ENCODE results near the gene AOPEP. TPM values are rescaled to one million over a fixed set of nuclear protein-coding genes. Genes with fewer than 3 reads are reported as not detected.

Gene AOPEP
- total and polyA plus RNA-seq, 9 of the 15 experiments (the other 6 are each of a cell fraction or from before 2014, with no cell fraction given), result 4.5 to 19.3 (median 13.5) TPM

- no TSS peak for BruUV-seq (replicated peaks)
- Histone ChIP-seq H4K20me1 (replicated peaks; ENCODE audit: control insufficient read depth, insufficient read depth, low read length) (no peaks in the 10 kb centered on the region), H3K9me3 (replicated peaks; ENCODE audit: control insufficient read depth, insufficient read depth, low read depth, low read length) (no peaks in the 10 kb centered on the region), H3K36me3 (ENCODE audit: control insufficient read depth, insufficient read depth, low read length) (peaks cover 2% of the 10 kb centered on the region; the same call in 1 of the 3 replicates), H2AFZ (ENCODE audit: low read depth, low read length) (no peak overlapping the region), H3K4me2 (ENCODE audit: insufficient read depth, low read length) (no peak overlapping the region), H3K79me2 (ENCODE audit: control insufficient read depth, insufficient read depth, low read length) (0 out of 3 replicates have a peak, but pooled peaks cover 3% of the 10 kb centered on the region), H3K27ac (ENCODE audit: extremely low read depth, low read depth, low read length) (no peak overlapping the region), H3K9ac (ENCODE audit: insufficient read depth in 1 of 2, low read depth in 2 of 2, low read length in 2 of 2) (no peak overlapping the region), H3K4me3 (no peak overlapping the region), H3K9me1 (ENCODE audit: control insufficient read depth, insufficient read depth, low read length) (no peaks in the 10 kb centered on the region), H3K27me3 (ENCODE audit: control insufficient read depth in 2 of 2, insufficient read depth in 2 of 2, low read length in 2 of 2) (no peaks in the 10 kb centered on the region), H3K4me1 (replicated peaks in 1 of 2; ENCODE audit: control insufficient read depth in 2 of 2, insufficient read depth in 2 of 2, low read length in 2 of 2) (peaks cover 5 to 12% of the 10 kb centered on the region in 2 experiments; a peak in 2 of 5 replicates)
- TF ChIP-seq ZNF274 (IDR thresholded peaks at IDR 0.05; ENCODE audit: borderline replicate concordance, low read depth, low read length), result no peak
- 79% methylated on average over 15 of the region's 15 CpGs for WGBS (ENCODE audit: insufficient coverage, low coverage, missing lambda C conversion rate)
- ChIA-PET POLR2A (no interaction called here), CTCF (ENCODE audit: low intra/inter-chr PET ratio) (no interaction called here)
- DNase-seq (ENCODE audit: extremely low read depth in 1 of 4, low spot score in 3 of 4) (no peak), FAIRE-seq (no peak), ATAC-seq (no peak)
- intact Hi-C loops (cut with micrococcal nuclease), result no loop called here
- in situ Hi-C loops (cut with MboI), result no loop called here
Measured at GRCh38 chr9:95008151-95008771, 281.8 kb downstream of the AOPEP start.

DNA sequence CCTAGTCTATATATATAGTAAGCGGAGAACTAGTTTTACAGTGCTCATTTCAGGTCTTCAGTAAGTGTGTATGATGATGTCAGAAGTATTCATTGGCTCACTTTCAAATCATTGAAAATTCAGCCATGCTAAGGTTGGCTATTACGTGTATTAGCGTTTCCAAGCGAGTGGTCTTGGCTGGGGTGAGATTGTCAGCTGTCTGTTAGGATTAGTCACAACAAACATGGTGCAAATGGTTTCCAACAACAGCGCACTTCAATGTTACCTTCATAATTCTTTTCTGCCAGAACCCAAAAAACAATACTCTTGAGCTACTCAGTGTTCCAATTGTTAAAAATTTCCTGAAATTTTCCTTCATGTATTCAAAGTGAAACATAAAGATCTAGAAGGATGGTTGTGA, 283.0 kb downstream of the AOPEP start:
- H3K4me2 ChIP-seq (ENCODE audit: insufficient read depth, low read length), result no peak overlapping the region
- ChIA-PET CTCF (ENCODE audit: low intra/inter-chr PET ratio) (no interaction called here), POLR2A (interaction anchor here (1.7 kb wide), 1 partner anchor 10 kb away, joined by 3 read pairs; no protein-coding TSS in a partner anchor)
- no peak overlapping the region for H3K27ac ChIP-seq (ENCODE audit: extremely low read depth, low read depth, low read length)
- in situ Hi-C loops (cut with MboI), result no loop called here
- no peaks in the 10 kb centered on the region for H3K9me1 ChIP-seq (ENCODE audit: control insufficient read depth, insufficient read depth, low read length)
- no peaks in the 10 kb centered on the region for H3K9me3 ChIP-seq (replicated peaks; ENCODE audit: control insufficient read depth, insufficient read depth, low read depth, low read length)
- no peak for ATAC-seq
- 0 out of 3 replicates have a peak, but pooled peaks cover 3% of the 10 kb centered on the region for H3K79me2 ChIP-seq (ENCODE audit: control insufficient read depth, insufficient read depth, low read length)
- no peak overlapping the region for H3K4me3 ChIP-seq
- intact Hi-C loops (cut with micrococcal nuclease), result no loop called here
- WGBS (ENCODE audit: insufficient coverage, low coverage, missing lambda C conversion rate), result 84% methylated on average over 5 of the region's 5 CpGs
- BruUV-seq (replicated peaks), result no TSS peak
- no peak for FAIRE-seq
- no peak overlapping the region for H2AFZ ChIP-seq (ENCODE audit: low read depth, low read length)
- H3K36me3 ChIP-seq (ENCODE audit: control insufficient read depth, insufficient read depth, low read length), result peaks cover 2% of the 10 kb centered on the region; the same call in 1 of the 3 replicates
- no peaks in the 10 kb centered on the region for H3K27me3 ChIP-seq (ENCODE audit: control insufficient read depth in 2 of 2, insufficient read depth in 2 of 2, low read length in 2 of 2)
- H4K20me1 ChIP-seq (replicated peaks; ENCODE audit: control insufficient read depth, insufficient read depth, low read length), result no peaks in the 10 kb centered on the region
- no peak overlapping the region for H3K9ac ChIP-seq (ENCODE audit: insufficient read depth in 1 of 2, low read depth in 2 of 2, low read length in 2 of 2)
- H3K4me1 ChIP-seq (replicated peaks in 1 of 2; ENCODE audit: control insufficient read depth in 2 of 2, insufficient read depth in 2 of 2, low read length in 2 of 2), result peaks cover 0 to 6% of the 10 kb centered on the region in 2 experiments; a peak in 2 of 5 replicates
- DNase-seq (ENCODE audit: extremely low read depth in 1 of 4, low spot score in 3 of 4), result no peak
- TF ChIP-seq MYC (IDR thresholded peaks at IDR 0.05; ENCODE audit: low read depth, low read length) (no peak), MYC (CRISPR knock-in tag; IDR thresholded peaks at IDR 0.05; ENCODE audit: borderline replicate concordance, low read depth) (no peak), PHTF2 (CRISPR knock-in tag; IDR thresholded peaks at IDR 0.05) (no peak), ZNF740 (CRISPR knock-in tag; IDR thresholded peaks at IDR 0.05) (no peak), ZNF740 (tag; IDR thresholded peaks at IDR 0.05) (no peak), RBFOX2 (IDR thresholded peaks at IDR 0.05; ENCODE audit: low read depth, low read length) (no peak), ARNT (IDR thresholded peaks at IDR 0.05) (no peak), HNRNPLL (IDR thresholded peaks at IDR 0.05; ENCODE audit: low read depth, low read length, poor library complexity, severe bottlenecking) (no peak)
- TF ChIP-seq, protein P1, sequence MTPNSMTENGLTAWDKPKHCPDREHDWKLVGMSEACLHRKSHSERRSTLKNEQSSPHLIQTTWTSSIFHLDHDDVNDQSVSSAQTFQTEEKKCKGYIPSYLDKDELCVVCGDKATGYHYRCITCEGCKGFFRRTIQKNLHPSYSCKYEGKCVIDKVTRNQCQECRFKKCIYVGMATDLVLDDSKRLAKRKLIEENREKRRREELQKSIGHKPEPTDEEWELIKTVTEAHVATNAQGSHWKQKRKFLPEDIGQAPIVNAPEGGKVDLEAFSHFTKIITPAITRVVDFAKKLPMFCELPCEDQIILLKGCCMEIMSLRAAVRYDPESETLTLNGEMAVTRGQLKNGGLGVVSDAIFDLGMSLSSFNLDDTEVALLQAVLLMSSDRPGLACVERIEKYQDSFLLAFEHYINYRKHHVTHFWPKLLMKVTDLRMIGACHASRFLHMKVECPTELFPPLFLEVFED (CRISPR knock-in tag; conservative IDR thresholded peaks at IDR 0.05), result no peak
- TF ChIP-seq, protein P2, sequence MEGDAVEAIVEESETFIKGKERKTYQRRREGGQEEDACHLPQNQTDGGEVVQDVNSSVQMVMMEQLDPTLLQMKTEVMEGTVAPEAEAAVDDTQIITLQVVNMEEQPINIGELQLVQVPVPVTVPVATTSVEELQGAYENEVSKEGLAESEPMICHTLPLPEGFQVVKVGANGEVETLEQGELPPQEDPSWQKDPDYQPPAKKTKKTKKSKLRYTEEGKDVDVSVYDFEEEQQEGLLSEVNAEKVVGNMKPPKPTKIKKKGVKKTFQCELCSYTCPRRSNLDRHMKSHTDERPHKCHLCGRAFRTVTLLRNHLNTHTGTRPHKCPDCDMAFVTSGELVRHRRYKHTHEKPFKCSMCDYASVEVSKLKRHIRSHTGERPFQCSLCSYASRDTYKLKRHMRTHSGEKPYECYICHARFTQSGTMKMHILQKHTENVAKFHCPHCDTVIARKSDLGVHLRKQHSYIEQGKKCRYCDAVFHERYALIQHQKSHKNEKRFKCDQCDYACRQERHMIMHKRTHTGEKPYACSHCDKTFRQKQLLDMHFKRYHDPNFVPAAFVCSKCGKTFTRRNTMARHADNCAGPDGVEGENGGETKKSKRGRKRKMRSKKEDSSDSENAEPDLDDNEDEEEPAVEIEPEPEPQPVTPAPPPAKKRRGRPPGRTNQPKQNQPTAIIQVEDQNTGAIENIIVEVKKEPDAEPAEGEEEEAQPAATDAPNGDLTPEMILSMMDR (IDR thresholded peaks at IDR 0.05 in 2 of 3, conservative IDR thresholded peaks at IDR 0.05 in 1 of 3; ENCODE audit: insufficient read depth in 2 of 3, low read depth in 1 of 3, low read length in 3 of 3), result no peak

Data from K562 (cell line).